Adrenal gland (tissue), 12 donors: ENCODE data around the gene BTBD16. TPM values are rescaled to one million over a fixed set of nuclear protein-coding genes. Genes with fewer than 3 reads are reported as not detected.

Experiments used
- DNase-seq, 7 donors: peaks; one replicate each; pipeline ENCODE4 v3.0.0-alpha.2; 2019 to 2020
- H3K27ac ChIP-seq, 5 donors: fragments of 200-600 bp; sonication (generic) in 4 of 5; 1 replicate in 3 of 5; 2 replicates in 2 of 5; pipeline versions ENCODE4 v1.5.1 to v1.8.0; 2016 to 2020; ENCODE audit warnings: mild to moderate bottlenecking in 1 of 5
- H3K27me3 ChIP-seq: fragments of 200-600 bp; 2 replicates; pipeline ENCODE4 v1.8.0; 2021
- H3K36me3 ChIP-seq, 2 donors: fragments of 200-600 bp; replicated peaks in 1 of 2; 1 replicate in 1 of 2; 2 replicates in 1 of 2; pipeline versions ENCODE4 v1.5.1 to v1.8.0; 2018 to 2022
- H3K4me1 ChIP-seq, 2 donors: fragments of 200-600 bp; replicated peaks in 1 of 2; 1 replicate in 1 of 2; 2 replicates in 1 of 2; pipeline versions ENCODE4 v1.5.1 to v1.8.0; 2018 to 2021
- H3K4me3 ChIP-seq, 4 donors: fragments of 200-600 bp; sonication (generic) in 3 of 4; one replicate each; pipeline ENCODE4 v1.5.1; 2016 to 2018
- H3K9me3 ChIP-seq, 3 donors: fragments of 200-600 bp; sonication (generic) in 1 of 3; replicated peaks in 1 of 3; 1 replicate in 2 of 3; 2 replicates in 1 of 3; pipeline versions ENCODE4 v1.5.1 to v1.8.0; 2016 to 2021
- CTCF ChIP-seq, 6 experiments: fragments of 450-650 bp in 4 of 6; fragments of 200-600 bp in 2 of 6; sonication (generic) in 1 of 6; IDR thresholded peaks; 1 replicate in 5 of 6; 2 replicates in 1 of 6; pipeline versions ENCODE4 v1.5.1 to v1.8.0; 2016 to 2021; ENCODE audit warnings: antibody characterized with exemption in 6 of 6, mild to moderate bottlenecking in 2 of 6, moderate library complexity in 1 of 6
- POLR2A ChIP-seq, 2 donors: fragments of 450-650 bp; IDR thresholded peaks; one replicate each; pipeline ENCODE4 v1.6.1; 2017; ENCODE audit warnings: antibody characterized with exemption in 2 of 2, mild to moderate bottlenecking in 2 of 2, moderate library complexity in 1 of 2
- WGBS, 4 donors: extraction: QIAGEN DNeasy Blood & Tissue Kit in 2 of 4; methylation state at CpG; one replicate each; pipeline versions ENCODE4 v1.1.5 to v1.1.7; 2013 to 2017; 5-methylcytosine and 5-hydroxymethylcytosine counted together
- intact Hi-C, 2 donors: fragments of 100-400 bp; cut with DNase I; formaldehyde crosslinking; loops; one replicate each; pipeline versions ENCODE4 v1.14.1 to v1.15.0; 2022 to 2023
- polyA plus RNA-seq, 3 donors: library from polyadenylated mRNA; stranded (reverse); fragments of 200-250 nt in 2 of 3; fragments of 350-450 nt in 1 of 3; fragmentation: Illumina TruSeq in 1 of 3; extraction: RNeasy Lipid Tissue Mini Kit (QIAGEN cat#74804) in 1 of 3; gene quantifications; one replicate each; pipeline ENCODE4 v1.2.3, GENCODE V29; 2013 to 2014
- total RNA-seq, 9 donors: library from RNA; depleted of rRNA in 4 of 9; stranded (reverse); fragments of >200 nt in 4 of 9; fragments of 120-200 nt in 1 of 9; fragmentation: NEBNext Ultra II Directional in 1 of 9; extraction: Animal tissue kit (Norgen Biotek cat#: 25700) in 1 of 9; gene quantifications; one replicate each; pipeline versions ENCODE4 v1.1.0 to v1.2.4, GENCODE V29; 2013 to 2023
- donor health status: healthy with polysubstance abuse.
- donor health status: Bipolar disorder and iron deficiency.
- donor health status: DM: yes; HTN: yes; CAD: no.
- donor health status: DM: no; HTN: no; CAD: no.
- donor health status: DM: no; HTN: no; CAD: no.
- donor health status: DM: yes; HTN: yes; CAD: no.

The BTBD16 gene
- total and polyA plus RNA-seq, 12 donors: 0.11 to 0.48 (median 0.24) TPM; not detected in 5

- no peak for DNase-seq
- intact Hi-C loops: loop anchor here in 1 of 2 donors (10.0 kb wide), 1 partner anchor 88 kb away; no protein-coding TSS in a partner anchor
- no peak overlapping the region for H3K4me3 ChIP-seq
- H3K36me3 ChIP-seq: no peaks in the 10 kb centered on the region
- no peak for TF ChIP-seq CTCF (IDR thresholded peaks at IDR 0.05)
- TF ChIP-seq POLR2A (IDR thresholded peaks at IDR 0.05): no peak
- H3K9me3 ChIP-seq: no peaks in the 10 kb centered on the region
- 86 to 89% (median 88%) methylated on average over 4 of the region's 4 CpGs for WGBS, 4 donors
- no peaks in the 10 kb centered on the region for H3K27me3 ChIP-seq
- no peak overlapping the region for H3K27ac ChIP-seq
- H3K4me1 ChIP-seq: no peaks in the 10 kb centered on the region
These were observed 75.3 kb downstream of the BTBD16 start for GRCh38 chr10:122346326-122346950.

DNA sequence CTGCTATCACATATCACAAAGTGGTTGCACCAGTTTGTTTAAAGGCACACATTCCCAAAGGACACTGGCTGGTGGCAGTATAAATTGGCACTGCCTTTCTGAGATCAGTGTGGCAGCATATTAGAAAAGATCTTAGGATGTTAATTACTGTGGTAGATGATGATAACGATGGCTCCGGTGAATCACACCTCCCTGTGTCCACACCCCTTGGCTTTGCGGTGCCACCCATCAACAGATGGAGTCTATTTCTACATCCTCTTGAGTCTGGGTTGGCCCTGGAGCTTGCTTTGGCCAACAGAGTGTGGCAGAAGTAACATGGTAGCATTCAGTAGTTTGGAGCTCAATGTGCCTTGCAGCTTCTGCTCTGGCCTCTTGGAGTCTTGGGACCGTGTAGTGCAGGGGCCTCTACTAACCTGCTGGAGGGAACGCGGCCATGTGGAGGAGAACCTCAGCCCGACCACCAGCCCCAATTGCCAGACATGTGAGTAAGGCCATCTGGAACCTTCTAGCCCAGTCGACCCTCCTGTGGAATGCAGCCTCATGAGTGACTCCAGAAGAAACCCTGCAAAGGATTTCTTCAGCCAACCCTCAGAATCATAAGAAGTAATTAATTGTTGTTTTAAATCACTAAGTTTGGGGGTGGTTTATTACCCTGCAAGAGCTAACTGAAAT lies 76.2 kb downstream of the BTBD16 start:
- TF ChIP-seq POLR2A (IDR thresholded peaks at IDR 0.05) (no peak), CTCF (IDR thresholded peaks at IDR 0.05) (no peak)
- Histone ChIP-seq H3K4me3 (no peak overlapping the region), H3K27ac (no peak overlapping the region), H3K27me3 (no peaks in the 10 kb centered on the region), H3K36me3 (no peaks in the 10 kb centered on the region), H3K4me1 (no peaks in the 10 kb centered on the region), H3K9me3 (no peaks in the 10 kb centered on the region)
- 79 to 91% (median 84%) methylated on average over 6 to 8 of the region's 8 CpGs for WGBS, 4 donors
- intact Hi-C loops: loop anchor here in 1 of 2 donors (10.0 kb wide), 1 partner anchor 87 kb away; no protein-coding TSS in a partner anchor
- DNase-seq: no peak

DNA sequence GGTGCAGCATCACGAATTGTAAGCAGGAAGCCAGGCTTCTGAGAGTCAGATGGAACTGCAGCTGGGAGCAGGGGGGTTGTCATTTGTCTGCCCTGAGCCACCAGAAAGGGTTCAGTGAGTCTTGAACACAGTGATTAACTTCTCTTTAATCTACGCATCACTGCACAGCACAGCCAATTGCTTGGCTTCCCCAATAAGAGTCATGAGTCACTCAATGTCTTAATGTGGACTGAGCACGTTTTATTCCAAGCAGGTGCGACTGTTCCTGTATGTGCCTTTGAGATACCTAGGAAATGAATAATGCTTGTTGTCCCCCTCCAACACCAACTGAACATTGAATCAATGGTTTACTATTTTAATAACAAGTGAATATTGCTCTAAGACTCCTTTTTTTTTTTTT lies 77.4 kb downstream of the BTBD16 start:
- 70 to 85% (median 84%) methylated on average over 4 of the region's 4 CpGs for WGBS, 4 donors
- no peak for TF ChIP-seq POLR2A (IDR thresholded peaks at IDR 0.05)
- no peak for TF ChIP-seq CTCF (IDR thresholded peaks at IDR 0.05)

GRCh38 chr10:122348935-122349361 lies 77.9 kb downstream of the BTBD16 start:
- no peaks in the 10 kb centered on the region for H3K9me3 ChIP-seq
- no peaks in the 10 kb centered on the region for H3K36me3 ChIP-seq
- 86 to 91% (median 87%) methylated on average over 7 of the region's 7 CpGs for WGBS, 4 donors
- DNase-seq: no peak
- H3K4me3 ChIP-seq: no peak overlapping the region
- no peaks in the 10 kb centered on the region for H3K4me1 ChIP-seq
- no peaks in the 10 kb centered on the region for H3K27me3 ChIP-seq
- no peak overlapping the region for H3K27ac ChIP-seq
- TF ChIP-seq POLR2A (IDR thresholded peaks at IDR 0.05) (no peak), CTCF (IDR thresholded peaks at IDR 0.05) (no peak)
- intact Hi-C loops: loop anchor here in 1 of 2 donors (10.0 kb wide), 1 partner anchor 86 kb away; no protein-coding TSS in a partner anchor

More for the DNA sequence above, 77.4 kb downstream of the BTBD16 start:
- Histone ChIP-seq H3K27ac (no peak overlapping the region), H3K4me1 (no peaks in the 10 kb centered on the region), H3K4me3 (no peak overlapping the region), H3K9me3 (no peaks in the 10 kb centered on the region), H3K27me3 (no peaks in the 10 kb centered on the region), H3K36me3 (no peaks in the 10 kb centered on the region)
- intact Hi-C loops: loop anchor here in 1 of 2 donors (10.0 kb wide), 1 partner anchor 86 kb away; no protein-coding TSS in a partner anchor
- DNase-seq: no peak
